H1 (cell line): Measurements from ENCODE around the gene PRAMEF18. TPM values are rescaled to one million over a fixed set of nuclear protein-coding genes. Genes with fewer than 3 reads are reported as not detected.
"Not testable (repeated sequence)": the region's sequence is repeated elsewhere in the genome, so short reads cannot be mapped to it uniquely, and the experiment has no call there.

Experiments
- CTCF ChIA-PET: fragments of 300-600 bp; sonication (Branson Sonifier 250); formaldehyde crosslinking; loops from one replicate; lab custom pipeline; 2021; ENCODE audit not compliant: partially characterized antibody; lab: Charles Lee
- POLR2A ChIA-PET: fragments of 300-600 bp; sonication (Branson Sonifier 250); formaldehyde crosslinking; loops from one replicate; lab custom pipeline; 2021; ENCODE audit warnings: inconsistent platforms; ENCODE audit not compliant: partially characterized antibody; lab: Charles Lee
- DNase-seq, 2 experiments: peaks; one replicate each; pipeline versions ENCODE4 v3.0.0 to v3.0.0-alpha.2; 2010 to 2022; ENCODE audit warnings: low spot score in 2 of 2, low read depth in 1 of 2, mixed read lengths in 1 of 2
- FAIRE-seq: peaks from 2 replicates; lab custom pipeline; 2011; peaks lifted over from hg19 to GRCh38; lab: Jason Lieb, UNC
- H2AFZ ChIP-seq: 2 replicates; pipeline ENCODE4 v1.8.1; 2012; ENCODE audit warnings: low read length, inconsistent platforms
- H2AK5ac ChIP-seq: 2 replicates; pipeline ENCODE4 v1.6.1; 2013; ENCODE audit warnings: low read depth, low read length
- H2BK120ac ChIP-seq: replicated peaks from 2 replicates; pipeline ENCODE3; 2013; ENCODE audit warnings: low read depth, low read length, inconsistent platforms
- H2BK12ac ChIP-seq: 2 replicates; pipeline ENCODE4 v1.6.1; 2013; ENCODE audit warnings: low read depth, low read length
- H2BK15ac ChIP-seq: 2 replicates; pipeline ENCODE4 v1.6.1; 2013; ENCODE audit warnings: low read length
- H2BK20ac ChIP-seq: 2 replicates; pipeline ENCODE4 v1.6.1; 2013; ENCODE audit warnings: low read length
- H2BK5ac ChIP-seq: 2 replicates; pipeline ENCODE4 v1.6.1; 2013; ENCODE audit warnings: low read depth, low read length
- H3K14ac ChIP-seq: 2 replicates; pipeline ENCODE4 v1.6.1; 2013; ENCODE audit warnings: inconsistent platforms; ENCODE audit not compliant: insufficient read length
- H3K18ac ChIP-seq: 2 replicates; pipeline ENCODE4 v1.6.1; 2013; ENCODE audit warnings: low read length; ENCODE audit errors: extremely low read depth
- H3K23ac ChIP-seq: 2 replicates; pipeline ENCODE4 v1.6.1; 2013; ENCODE audit warnings: inconsistent platforms; ENCODE audit not compliant: insufficient read length
- H3K23me2 ChIP-seq: 2 replicates; pipeline ENCODE4 v1.6.1; 2013; ENCODE audit warnings: low read depth, low read length
- H3K27ac ChIP-seq: 2 replicates; pipeline ENCODE4 v1.6.1; 2011; ENCODE audit warnings: low read depth, low read length, inconsistent platforms
- H3K27me3 ChIP-seq, 4 experiments: replicated peaks in 1 of 4; 1 replicate in 1 of 4; 2 replicates in 3 of 4; pipeline versions ENCODE4 v1.6.1 to v1.8.1; 2011 to 2013; ENCODE audit warnings: low read length in 3 of 4, mild to moderate bottlenecking in 3 of 4, inconsistent platforms in 2 of 4, mixed read lengths in 2 of 4, moderate library complexity in 1 of 4; ENCODE audit not compliant: control insufficient read depth in 3 of 4, insufficient read depth in 3 of 4; ENCODE audit errors: extremely low read depth in 1 of 4
- H3K36me3 ChIP-seq, 4 experiments: 2 replicates each; pipeline versions ENCODE4 v1.6.1 to v1.8.1; 2011 to 2013; ENCODE audit warnings: mild to moderate bottlenecking in 4 of 4, low read length in 3 of 4, moderate library complexity in 2 of 4, control low read depth in 1 of 4, inconsistent platforms in 1 of 4; ENCODE audit not compliant: insufficient read depth in 4 of 4, control insufficient read depth in 2 of 4
- H3K4ac ChIP-seq: replicated peaks from 2 replicates; pipeline ENCODE3; 2013; ENCODE audit warnings: low read length, low read depth, mixed read lengths, inconsistent platforms; ENCODE audit not compliant: insufficient read length
- H3K4me1 ChIP-seq, 4 experiments: replicated peaks in 1 of 4; 1 replicate in 1 of 4; 2 replicates in 3 of 4; pipeline versions ENCODE4 v1.6.1 to v1.8.1; 2011 to 2013; ENCODE audit warnings: low read length in 3 of 4, inconsistent platforms in 2 of 4, mixed read lengths in 1 of 4; ENCODE audit not compliant: insufficient read depth in 4 of 4, control insufficient read depth in 3 of 4
- H3K4me2 ChIP-seq, 2 experiments: 2 replicates each; pipeline versions ENCODE4 v1.6.1 to v1.8.1; 2011 to 2013; ENCODE audit warnings: low read depth in 2 of 2, low read length in 2 of 2, control low read depth in 1 of 2, inconsistent platforms in 1 of 2, mild to moderate bottlenecking in 1 of 2; ENCODE audit not compliant: insufficient read depth in 1 of 2
- H3K4me3 ChIP-seq, 4 experiments: fragments of 200-600, 300-600 bp in 1 of 4; sonication (generic), shearing (Covaris generic), sonication (Bioruptor Twin) in 1 of 4; 2 replicates each; pipeline versions ENCODE4 v1.5.1 to v1.8.1; 2011 to 2016; ENCODE audit warnings: low read length in 4 of 4, low read depth in 3 of 4, control low read depth in 2 of 4, inconsistent platforms in 2 of 4, mild to moderate bottlenecking in 2 of 4, mixed read lengths in 1 of 4, moderate library complexity in 1 of 4; ENCODE audit not compliant: insufficient read depth in 2 of 4; ENCODE audit errors: extremely low read depth in 1 of 4
- H3K56ac ChIP-seq: replicated peaks from 2 replicates; pipeline ENCODE3; 2013; ENCODE audit warnings: low read depth, mild to moderate bottlenecking, mixed read lengths, low read length, inconsistent platforms; ENCODE audit not compliant: insufficient read length
- H3K79me1 ChIP-seq: 2 replicates; pipeline ENCODE4 v1.6.1; 2013; ENCODE audit warnings: low read depth, low read length, control low read depth
- H3K79me2 ChIP-seq, 2 experiments: 2 replicates each; pipeline versions ENCODE4 v1.6.1 to v1.8.1; 2012 to 2013; ENCODE audit warnings: low read length in 2 of 2, mild to moderate bottlenecking in 2 of 2, inconsistent platforms in 1 of 2; ENCODE audit not compliant: insufficient read depth in 2 of 2, control insufficient read depth in 1 of 2
- H3K9ac ChIP-seq, 4 experiments: replicated peaks in 1 of 4; 1 replicate in 1 of 4; 2 replicates in 3 of 4; pipeline versions ENCODE4 v1.6.1 to v1.8.1; 2011 to 2013; ENCODE audit warnings: low read depth in 3 of 4, low read length in 3 of 4, control low read depth in 2 of 4, mild to moderate bottlenecking in 2 of 4, moderate library complexity in 2 of 4, inconsistent platforms in 1 of 4; ENCODE audit errors: extremely low read depth in 1 of 4
- H3K9me3 ChIP-seq, 2 experiments: 2 replicates each; pipeline versions ENCODE4 v1.6.1 to v1.8.1; 2012 to 2013; ENCODE audit warnings: mild to moderate bottlenecking in 2 of 2, moderate library complexity in 2 of 2, control low read depth in 1 of 2, inconsistent platforms in 1 of 2, low read depth in 1 of 2, low read length in 1 of 2, mixed read lengths in 1 of 2; ENCODE audit not compliant: insufficient read depth in 2 of 2
- H4K20me1 ChIP-seq, 2 experiments: replicated peaks in 1 of 2; 2 replicates each; pipeline versions ENCODE3 to v1.8.1; 2011 to 2013; ENCODE audit warnings: inconsistent platforms in 2 of 2, low read length in 2 of 2, mild to moderate bottlenecking in 1 of 2; ENCODE audit not compliant: insufficient read depth in 2 of 2, control insufficient read depth in 1 of 2
- H4K5ac ChIP-seq: 2 replicates; pipeline ENCODE4 v1.6.1; 2013; ENCODE audit warnings: low read length, low read depth, mixed read lengths, inconsistent platforms; ENCODE audit not compliant: insufficient read length
- H4K8ac ChIP-seq: 2 replicates; pipeline ENCODE4 v1.8.0; 2013; ENCODE audit warnings: mild to moderate bottlenecking, moderate library complexity, low read length, inconsistent platforms; ENCODE audit not compliant: insufficient read depth; ENCODE audit errors: extremely low read depth
- H4K91ac ChIP-seq: replicated peaks from 2 replicates; pipeline ENCODE3; 2013; ENCODE audit warnings: low read length, mixed read lengths, inconsistent platforms; ENCODE audit not compliant: insufficient read length
- WGBS, 2 experiments: shearing (Covaris generic) in 1 of 2; methylation state at CpG; one replicate each; pipeline versions ENCODE4 v1.1.6 to v1.1.7; 2013 to 2015; ENCODE audit warnings: low lambda C conversion rate in 2 of 2, mixed read lengths in 2 of 2, inconsistent platforms in 1 of 2, low coverage in 1 of 2, missing lambda C conversion rate in 1 of 2; ENCODE audit not compliant: insufficient replicate concordance in 2 of 2, insufficient coverage in 1 of 2, insufficient read length in 1 of 2; ENCODE audit errors: extremely low coverage in 1 of 2, missing lambda C conversion rate in 1 of 2; 5-methylcytosine and 5-hydroxymethylcytosine counted together
- polyA plus RNA-seq, 7 experiments: library from polyadenylated mRNA; depleted of rRNA in 3 of 7; stranded (reverse) in 5 of 7; unstranded in 2 of 7; fragments of >200 nt in 5 of 7; fragments of 200-250 nt in 2 of 7; gene quantifications; 1 replicate in 5 of 7; 2 replicates in 1 of 7; 4 replicates in 1 of 7; pipeline versions ENCODE4 v1.2.1 to v1.2.3, GENCODE V29; 2011 to 2013; ENCODE audit warnings: missing spikeins in 2 of 7, mixed read lengths in 2 of 7
- total RNA-seq: library from RNA; stranded (reverse); fragmentation: NEBNext Ultra II Directional; extraction: Animal tissue kit (Norgen Biotek cat#: 25700); gene quantifications from 2 replicates; pipeline ENCODE4 v1.2.1, GENCODE V29; 2021

Gene PRAMEF18
- total and polyA plus RNA-seq, 2 of the 8 experiments (the other 6 are each of a cell fraction or from before 2014, with no cell fraction given), result not detected

- H3K36me3 ChIP-seq, H3K4ac ChIP-seq, H2BK120ac ChIP-seq, H3K14ac ChIP-seq, H2BK12ac ChIP-seq, H3K4me1 ChIP-seq, H3K27ac ChIP-seq, H4K8ac ChIP-seq, CTCF ChIA-PET, H3K56ac ChIP-seq, H2AFZ ChIP-seq, H3K4me3 ChIP-seq, POLR2A ChIA-PET, DNase-seq, H3K23me2 ChIP-seq, H3K27me3 ChIP-seq, H3K18ac ChIP-seq, H2BK15ac ChIP-seq, H3K23ac ChIP-seq, H3K9ac ChIP-seq, H3K4me2 ChIP-seq, H2AK5ac ChIP-seq, H3K79me1 ChIP-seq, H3K79me2 ChIP-seq, H4K20me1 ChIP-seq, H4K91ac ChIP-seq, H2BK5ac ChIP-seq, FAIRE-seq, H2BK20ac ChIP-seq, H4K5ac ChIP-seq: not testable (repeated sequence)
- WGBS, 2 experiments, result no CpG with 5 or more reads among the region's 4 CpGs
- H3K9me3 ChIP-seq, result peaks cover 18 to 30% of the 10 kb centered on the region in 2 experiments
Observed at GRCh38 chr1:13222788-13223187, 3.2 kb downstream of the PRAMEF18 start.

- H3K23ac ChIP-seq, H3K27me3 ChIP-seq, H3K4me3 ChIP-seq, H3K56ac ChIP-seq, H3K36me3 ChIP-seq, H3K23me2 ChIP-seq, H4K20me1 ChIP-seq, H3K4me1 ChIP-seq, H4K5ac ChIP-seq, H2BK20ac ChIP-seq, H3K79me1 ChIP-seq, H3K4ac ChIP-seq, H3K27ac ChIP-seq, H4K91ac ChIP-seq, H2BK5ac ChIP-seq, H2AK5ac ChIP-seq, H3K9me3 ChIP-seq, DNase-seq, H2BK12ac ChIP-seq, H2AFZ ChIP-seq, H2BK120ac ChIP-seq, H3K9ac ChIP-seq, H2BK15ac ChIP-seq, H3K4me2 ChIP-seq, H4K8ac ChIP-seq, H3K18ac ChIP-seq, CTCF ChIA-PET, FAIRE-seq, H3K14ac ChIP-seq, H3K79me2 ChIP-seq, POLR2A ChIA-PET: not testable (repeated sequence)
- WGBS, 2 experiments, result no CpG with 5 or more reads among the region's 3 CpGs
Observed at GRCh38 chr1:13219203-13219602, 6.8 kb downstream of the PRAMEF18 start.
